ENCODE data around the gene PPP6R1.

- TF ChIP-seq EZH2 (IDR thresholded peaks at IDR 0.05) = no peak
- no peak for TF ChIP-seq POLR2AphosphoS5 (IDR thresholded peaks at IDR 0.05; ENCODE audit: borderline replicate concordance, low read depth, low read length)
- TF ChIP-seq FOXP2 (optimal IDR thresholded peaks at IDR 0.05; ENCODE audit: control extremely low read depth, extremely low read length, insufficient read depth) = no peak
These were observed 10.5 kb upstream of the PPP6R1 start for GRCh38 chr19:55269299-55269698.
